Endothelial cell of umbilical vein (primary cell): ENCODE data around the gene PNKD. TPM values are rescaled to one million over a fixed set of nuclear protein-coding genes. Genes with fewer than 3 reads are reported as not detected.

Experiments
- BruUV-seq: library from RNA; stranded (reverse); fragments of 400-500 nt; replicated peaks from 2 replicates; lab custom pipeline; 2021; lab: Mats Ljungman, UMichigan
- CTCF ChIA-PET: fragments of 300-600, 350-600 bp; sonication (Branson Sonifier 250); formaldehyde crosslinking; loops from one replicate; lab custom pipeline; 2021; ENCODE audit warnings: antibody characterized with exemption, inconsistent platforms; lab: Charles Lee
- POLR2A ChIA-PET: fragments of 300-600, 350-600 bp; sonication (Branson Sonifier 250); formaldehyde crosslinking; loops from one replicate; lab custom pipeline; 2021; ENCODE audit warnings: antibody characterized with exemption, inconsistent platforms; lab: Charles Lee
- DNase-seq: peaks from one replicate; pipeline ENCODE4 v3.0.0-alpha.2; 2011; ENCODE audit warnings: low read depth, low spot score
- FAIRE-seq: peaks from 2 replicates; lab custom pipeline; 2011; peaks lifted over from hg19 to GRCh38; lab: Jason Lieb, UNC
- H2AFZ ChIP-seq: 2 replicates; pipeline ENCODE4 v1.6.0; 2012; ENCODE audit warnings: low read depth, low read length, control low read depth, inconsistent platforms
- H3K27ac ChIP-seq: 2 replicates; pipeline ENCODE4 v1.5.1; 2011; ENCODE audit warnings: low read depth, mild to moderate bottlenecking, control low read depth, low read length, moderate library complexity; ENCODE audit not compliant: insufficient read depth
- H3K27me3 ChIP-seq, 2 experiments: 2 replicates each; pipeline versions ENCODE4 v1.6.0 to v1.6.1; 2011; ENCODE audit warnings: low read length in 2 of 2, mixed read lengths in 1 of 2; ENCODE audit not compliant: control insufficient read depth in 2 of 2, insufficient read depth in 2 of 2
- H3K36me3 ChIP-seq, 2 experiments: 2 replicates in 1 of 2; 3 replicates in 1 of 2; pipeline ENCODE4 v1.5.1; 2011; ENCODE audit warnings: low read length in 2 of 2, mild to moderate bottlenecking in 1 of 2, moderate library complexity in 1 of 2; ENCODE audit not compliant: control insufficient read depth in 2 of 2, insufficient read depth in 2 of 2; ENCODE audit errors: extremely low read depth in 1 of 2
- H3K4me1 ChIP-seq: 3 replicates; pipeline ENCODE4 v1.5.1; 2011; ENCODE audit warnings: mild to moderate bottlenecking, low read length; ENCODE audit not compliant: control insufficient read depth, insufficient read depth; ENCODE audit errors: extremely low read depth
- H3K4me2 ChIP-seq: 2 replicates; pipeline ENCODE4 v1.6.1; 2011; ENCODE audit warnings: low read length, control low read depth, mixed read lengths; ENCODE audit not compliant: insufficient read depth
- H3K4me3 ChIP-seq, 3 experiments: fragments of 200-600 bp in 1 of 3; sonication (generic), shearing (Covaris generic) in 1 of 3; replicated peaks in 1 of 3; 2 replicates each; pipeline ENCODE4 v1.5.1; 2011 to 2016; ENCODE audit warnings: control low read depth in 3 of 3, low read length in 3 of 3, mild to moderate bottlenecking in 2 of 3, inconsistent platforms in 1 of 3, low read depth in 1 of 3, moderate library complexity in 1 of 3; ENCODE audit not compliant: insufficient read depth in 1 of 3
- H3K79me2 ChIP-seq: 2 replicates; pipeline ENCODE4 v1.6.0; 2012; ENCODE audit warnings: low read length, inconsistent platforms; ENCODE audit not compliant: control insufficient read depth, insufficient read depth
- H3K9ac ChIP-seq: replicated peaks from 2 replicates; pipeline ENCODE3; 2011; ENCODE audit warnings: low read length, control low read depth; ENCODE audit not compliant: insufficient read depth; ENCODE audit errors: extremely low read depth
- H3K9me1 ChIP-seq: replicated peaks from 3 replicates; pipeline ENCODE4 v1.6.0; 2011; ENCODE audit warnings: mild to moderate bottlenecking, low read length; ENCODE audit not compliant: control insufficient read depth, insufficient read depth; ENCODE audit errors: extremely low read depth
- H3K9me3 ChIP-seq: replicated peaks from 2 replicates; pipeline ENCODE4 v1.5.1; 2012; ENCODE audit warnings: low read length, inconsistent platforms; ENCODE audit not compliant: control insufficient read depth, insufficient read depth
- H4K20me1 ChIP-seq: replicated peaks from 2 replicates; pipeline ENCODE3; 2011; ENCODE audit warnings: mild to moderate bottlenecking, low read length; ENCODE audit not compliant: control insufficient read depth, insufficient read depth; ENCODE audit errors: extremely low read depth
- EZH2 ChIP-seq: IDR thresholded peaks from 2 replicates; pipeline ENCODE4 v1.6.1; 2012; ENCODE audit warnings: borderline replicate concordance, low read depth, mild to moderate bottlenecking, moderate library complexity, low read length, inconsistent platforms; ENCODE audit not compliant: severe bottlenecking
- FOS ChIP-seq: IDR thresholded peaks from 2 replicates; pipeline ENCODE4 v1.6.1; 2011; ENCODE audit warnings: mild to moderate bottlenecking, low read length, moderate library complexity, borderline replicate concordance; ENCODE audit not compliant: insufficient read depth
- GATA2 ChIP-seq: IDR thresholded peaks from 2 replicates; pipeline ENCODE4 v1.7.0; 2011; ENCODE audit warnings: low read depth, mild to moderate bottlenecking, moderate library complexity, mixed read lengths, low read length; ENCODE audit not compliant: insufficient read length, insufficient read depth
- JUN ChIP-seq: IDR thresholded peaks from 2 replicates; pipeline ENCODE4 v1.6.1; 2011; ENCODE audit warnings: borderline replicate concordance, low read depth; ENCODE audit not compliant: insufficient read length, insufficient read depth
- MYC ChIP-seq: IDR thresholded peaks from one replicate; pipeline ENCODE4 v1.6.1; 2011; ENCODE audit warnings: mild to moderate bottlenecking, low read depth, low read length
- POLR2A ChIP-seq: IDR thresholded peaks from 2 replicates; pipeline ENCODE4 v1.6.1; 2012; ENCODE audit warnings: low read depth, mild to moderate bottlenecking, control low read depth, low read length
- POLR2AphosphoS5 ChIP-seq: IDR thresholded peaks from 2 replicates; pipeline ENCODE4 v1.6.1; 2012; ENCODE audit warnings: low read depth, mild to moderate bottlenecking, control low read depth, low read length, moderate library complexity; ENCODE audit not compliant: insufficient read depth
- dilution Hi-C: fragments of 300-500 bp; cut with MboI; formaldehyde crosslinking; loops from one replicate; pipeline ENCODE4 v1.15.0; 2019; ENCODE audit warnings: low sequenced_read_pairs; ENCODE audit not compliant: extremely low pct_ligation_motif_present
- intact Hi-C: fragments of 100-400 bp; cut with micrococcal nuclease; formaldehyde crosslinking; loops from one replicate; pipeline ENCODE4 v1.10.0; 2022
- polyA plus RNA-seq, 4 experiments: library from polyadenylated mRNA; depleted of rRNA in 3 of 4; stranded (reverse) in 3 of 4; unstranded in 1 of 4; fragments of >200 nt; gene quantifications; 2 replicates each; pipeline versions ENCODE4 v1.2.1 to v1.2.3, GENCODE V29; 2011 to 2012; ENCODE audit warnings: missing spikeins in 1 of 4
- total RNA-seq: library from RNA; stranded (reverse); gene quantifications from 2 replicates; pipeline ENCODE4 v1.2.3, GENCODE V29; 2021
- TF ChIP-seq, protein P1 (sequence below): IDR thresholded peaks from 2 replicates; pipeline ENCODE4 v1.6.1; 2011; ENCODE audit not compliant: insufficient read depth, insufficient read length
- TF ChIP-seq, protein P2 (sequence below), 2 donors: IDR thresholded peaks; 1 replicate in 1 of 2; 2 replicates in 1 of 2; pipeline ENCODE4 v1.5.1; 2011; ENCODE audit warnings: low read length in 2 of 2, mild to moderate bottlenecking in 2 of 2, moderate library complexity in 2 of 2, control low read depth in 1 of 2, inconsistent platforms in 1 of 2, low read depth in 1 of 2; ENCODE audit not compliant: insufficient read depth in 1 of 2; ENCODE audit errors: extremely low read depth in 1 of 2

The PNKD gene
- total and polyA plus RNA-seq, 2 donors (not counting 3 experiments of a cell fraction or from before 2014, with no cell fraction given) = 56.1 to 88.3 TPM

DNA sequence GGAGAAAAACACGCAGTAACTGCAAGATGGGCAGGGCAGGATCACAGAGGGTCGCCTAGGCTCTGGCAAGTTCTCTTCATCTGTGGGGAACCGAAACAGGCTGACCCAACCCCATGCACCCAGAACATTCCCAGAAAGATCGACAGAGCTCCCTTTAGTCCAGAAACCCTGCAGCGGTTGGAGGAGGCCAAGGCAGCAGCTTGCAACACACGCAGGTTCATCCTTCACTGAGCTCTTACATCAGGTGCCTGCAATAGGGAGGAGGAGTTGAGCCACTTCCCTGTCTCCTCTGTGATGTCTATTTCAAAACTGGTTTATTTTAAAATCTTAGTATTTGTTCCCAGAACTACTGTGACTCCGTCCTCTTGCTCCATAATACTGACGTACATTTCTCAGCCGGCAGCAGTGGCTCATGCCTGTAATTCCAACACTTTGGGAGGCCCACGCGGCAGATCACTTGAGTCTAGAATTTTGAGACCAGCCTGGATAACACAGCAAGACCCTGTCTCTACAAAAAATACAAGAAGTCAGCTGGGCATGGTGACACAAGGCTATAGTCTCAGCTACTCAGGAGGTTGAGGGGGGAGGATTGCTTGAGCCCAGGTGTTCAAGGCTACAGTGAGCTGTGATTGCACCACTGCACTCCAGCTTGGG is 100.2 kb downstream of the PNKD start:
- Histone ChIP-seq H3K27me3 (no peaks in the 10 kb centered on the region), H3K9ac (no peak overlapping the region), H3K9me3 (no peaks in the 10 kb centered on the region), H3K79me2 (no peaks in the 10 kb centered on the region), H2AFZ (no peak overlapping the region), H3K4me2 (no peak overlapping the region), H3K4me1 (no peaks in the 10 kb centered on the region), H3K36me3 (no peaks in the 10 kb centered on the region), H3K4me3 (no peak overlapping the region), H4K20me1 (no peaks in the 10 kb centered on the region), H3K9me1 (no peaks in the 10 kb centered on the region), H3K27ac (no peak overlapping the region)
- BruUV-seq = no TSS peak
- intact Hi-C loops (no loop called here), dilution Hi-C loops (no loop called here)
- ChIA-PET CTCF (interaction anchor here (1.6 to 1.7 kb wide), 2 partner anchors 9 to 26 kb away, joined by 3 to 4 read pairs; no protein-coding TSS in a partner anchor), POLR2A (no interaction called here)
- no peak for FAIRE-seq
- TF ChIP-seq POLR2AphosphoS5 (no peak), POLR2A (no peak)
- no peak for DNase-seq

DNA sequence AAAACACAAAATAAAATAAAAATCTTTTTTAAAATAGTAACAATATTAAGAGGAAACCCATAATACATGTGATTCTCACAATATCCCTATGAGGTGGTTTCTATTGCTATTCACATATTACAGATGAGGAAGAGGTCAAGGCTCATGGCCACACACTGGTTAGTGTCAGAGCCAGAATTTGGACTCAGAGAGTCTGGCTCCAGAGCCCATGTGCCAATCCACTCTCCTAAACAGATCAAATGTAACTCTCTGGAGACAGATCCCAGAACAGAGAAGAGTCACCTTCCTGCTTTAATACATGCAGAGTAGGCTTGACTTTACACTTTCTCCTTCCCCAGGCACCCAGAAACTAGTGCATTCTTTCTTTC is 101.6 kb downstream of the PNKD start:
- Histone ChIP-seq H3K4me3 (no peak overlapping the region), H3K4me2 (no peak overlapping the region), H3K36me3 (no peaks in the 10 kb centered on the region), H3K9me3 (no peaks in the 10 kb centered on the region), H4K20me1 (no peaks in the 10 kb centered on the region), H3K4me1 (no peaks in the 10 kb centered on the region), H2AFZ (no peak overlapping the region), H3K79me2 (no peaks in the 10 kb centered on the region), H3K27me3 (no peaks in the 10 kb centered on the region), H3K9ac (no peak overlapping the region), H3K27ac (no peak overlapping the region), H3K9me1 (no peaks in the 10 kb centered on the region)
- BruUV-seq = no TSS peak
- ChIA-PET POLR2A (no interaction called here), CTCF (interaction anchor here (1.6 kb wide), 1 partner anchor 24 kb away, joined by 4 read pairs; no protein-coding TSS in a partner anchor)
- intact Hi-C loops = no loop called here
- TF ChIP-seq POLR2AphosphoS5 (no peak), GATA2 (no peak), JUN (no peak), EZH2 (no peak), MYC (no peak), POLR2A (no peak), FOS (no peak)
- TF ChIP-seq, protein P1, sequence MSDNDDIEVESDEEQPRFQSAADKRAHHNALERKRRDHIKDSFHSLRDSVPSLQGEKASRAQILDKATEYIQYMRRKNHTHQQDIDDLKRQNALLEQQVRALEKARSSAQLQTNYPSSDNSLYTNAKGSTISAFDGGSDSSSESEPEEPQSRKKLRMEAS = no peak
- TF ChIP-seq, protein P2, sequence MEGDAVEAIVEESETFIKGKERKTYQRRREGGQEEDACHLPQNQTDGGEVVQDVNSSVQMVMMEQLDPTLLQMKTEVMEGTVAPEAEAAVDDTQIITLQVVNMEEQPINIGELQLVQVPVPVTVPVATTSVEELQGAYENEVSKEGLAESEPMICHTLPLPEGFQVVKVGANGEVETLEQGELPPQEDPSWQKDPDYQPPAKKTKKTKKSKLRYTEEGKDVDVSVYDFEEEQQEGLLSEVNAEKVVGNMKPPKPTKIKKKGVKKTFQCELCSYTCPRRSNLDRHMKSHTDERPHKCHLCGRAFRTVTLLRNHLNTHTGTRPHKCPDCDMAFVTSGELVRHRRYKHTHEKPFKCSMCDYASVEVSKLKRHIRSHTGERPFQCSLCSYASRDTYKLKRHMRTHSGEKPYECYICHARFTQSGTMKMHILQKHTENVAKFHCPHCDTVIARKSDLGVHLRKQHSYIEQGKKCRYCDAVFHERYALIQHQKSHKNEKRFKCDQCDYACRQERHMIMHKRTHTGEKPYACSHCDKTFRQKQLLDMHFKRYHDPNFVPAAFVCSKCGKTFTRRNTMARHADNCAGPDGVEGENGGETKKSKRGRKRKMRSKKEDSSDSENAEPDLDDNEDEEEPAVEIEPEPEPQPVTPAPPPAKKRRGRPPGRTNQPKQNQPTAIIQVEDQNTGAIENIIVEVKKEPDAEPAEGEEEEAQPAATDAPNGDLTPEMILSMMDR (IDR thresholded peaks at IDR 0.05; ENCODE audit: extremely low read depth in 1 of 2, insufficient read depth in 1 of 2, low read depth in 1 of 2, low read length in 2 of 2) = no peak
- FAIRE-seq (no peak), DNase-seq (no peak)
- dilution Hi-C loops = no loop called here
